HG02571 (cell line): Measurements from ENCODE around the gene DYRK4.
A peak's percentile ranks its signal among the peaks of the same experiment; 100 is the strongest.

Experiments used
- ATAC-seq: cut with Tn5 transposase; IDR thresholded peaks from one replicate; pipeline ENCODE4 v1.9.1; 2021; ENCODE audit warnings: mild to moderate bottlenecking, moderate library complexity; ENCODE audit not compliant: unreplicated experiment

The DYRK4 gene

DNA sequence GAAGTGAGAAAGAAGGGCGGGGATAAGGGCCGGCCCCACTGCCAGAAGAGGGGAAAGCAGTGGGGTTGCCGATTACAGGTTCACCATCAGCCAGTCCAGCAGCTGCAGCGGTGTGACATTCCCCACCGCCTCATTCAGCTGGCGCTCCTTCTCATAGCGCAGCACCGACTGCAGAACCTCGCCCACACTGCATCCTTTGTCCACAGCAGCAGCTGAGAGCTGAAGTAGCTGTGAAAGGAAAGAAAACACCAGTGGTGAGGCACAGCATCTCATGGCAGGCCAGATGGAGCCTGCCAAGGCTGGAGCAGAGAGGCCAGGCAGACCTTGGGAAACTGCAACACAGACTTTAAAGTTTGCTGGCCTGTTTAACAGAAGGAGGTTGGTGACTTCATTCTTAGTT lies 53.7 kb downstream of the DYRK4 start:
- no peak for ATAC-seq

DNA sequence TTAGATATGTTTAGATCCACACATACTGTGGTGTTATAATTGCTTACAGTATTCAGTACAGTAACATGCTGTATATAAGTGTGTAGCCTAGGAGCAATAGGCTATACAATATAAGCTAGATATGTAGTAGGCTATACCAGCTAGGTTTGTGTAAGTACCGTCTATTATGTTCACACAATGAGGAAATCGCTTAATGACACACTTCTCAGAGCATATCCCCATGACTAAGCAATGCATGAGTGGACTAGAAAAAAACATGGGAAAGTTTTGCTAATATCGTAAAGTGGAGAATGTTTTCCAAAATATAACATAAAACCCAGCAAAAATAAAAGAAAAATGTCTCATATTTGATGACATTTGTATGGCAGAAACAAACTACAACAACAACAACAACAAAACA lies 59.5 kb downstream of the DYRK4 start:
- ATAC-seq: no peak

DNA sequence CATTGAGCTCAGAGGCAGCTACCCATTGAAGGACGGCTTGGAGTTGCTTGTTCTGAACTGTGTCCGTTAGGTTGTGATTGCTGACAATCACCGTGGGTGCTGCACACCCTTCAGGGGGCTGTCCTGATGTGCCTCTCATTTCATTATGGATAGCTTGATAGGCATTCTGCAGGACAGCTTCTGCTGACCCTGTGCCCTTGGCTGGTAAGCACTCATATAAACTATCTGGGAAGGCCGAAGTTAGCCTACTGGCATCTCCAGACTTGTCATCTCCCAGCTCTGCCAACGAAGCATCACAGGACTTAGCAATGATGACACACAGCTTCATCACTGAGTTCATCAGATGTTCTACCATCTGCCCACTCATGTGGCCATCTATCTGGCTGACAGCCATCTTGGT lies 64.5 kb downstream of the DYRK4 start:
- ATAC-seq: no peak

DNA sequence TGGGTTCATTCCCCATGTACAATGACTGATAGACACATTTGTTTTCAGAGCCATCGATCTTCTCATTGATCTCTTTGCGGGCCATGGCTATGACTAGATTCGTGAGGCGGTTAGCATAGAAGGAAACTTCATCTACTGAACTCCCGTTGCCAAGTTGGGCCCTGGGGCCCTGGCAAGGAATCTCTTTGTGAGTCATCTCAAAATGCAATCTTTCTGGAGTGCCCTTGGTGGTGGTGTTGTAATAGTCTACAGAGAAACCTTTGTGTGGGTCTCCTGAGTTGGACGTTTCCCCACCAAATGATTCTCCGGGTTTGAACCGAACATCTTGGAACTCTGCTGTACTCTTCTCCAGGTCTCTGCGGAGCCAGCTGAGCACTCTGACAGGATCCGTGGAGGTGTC lies 66.4 kb downstream of the DYRK4 start:
- ATAC-seq: no peak

DNA sequence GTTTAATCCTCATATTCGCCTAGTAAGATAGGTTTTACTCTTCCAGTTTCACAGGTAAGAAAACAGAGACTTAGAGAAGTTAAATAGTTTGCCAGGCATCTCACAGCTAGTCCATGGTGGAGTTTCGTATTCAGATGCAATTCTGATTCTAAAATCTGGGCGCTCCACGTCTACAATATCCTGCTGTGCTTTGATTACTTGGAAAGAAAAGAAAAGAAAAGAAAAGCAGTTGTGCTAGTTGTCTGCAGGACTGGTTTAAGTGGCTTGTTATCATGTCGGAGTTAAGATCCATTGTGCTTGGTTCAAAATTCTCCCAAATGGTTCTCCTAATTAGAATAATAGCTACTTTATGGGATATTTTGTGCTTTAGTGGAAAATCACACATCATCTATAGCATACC lies 68.3 kb downstream of the DYRK4 start:
- no peak for ATAC-seq

DNA sequence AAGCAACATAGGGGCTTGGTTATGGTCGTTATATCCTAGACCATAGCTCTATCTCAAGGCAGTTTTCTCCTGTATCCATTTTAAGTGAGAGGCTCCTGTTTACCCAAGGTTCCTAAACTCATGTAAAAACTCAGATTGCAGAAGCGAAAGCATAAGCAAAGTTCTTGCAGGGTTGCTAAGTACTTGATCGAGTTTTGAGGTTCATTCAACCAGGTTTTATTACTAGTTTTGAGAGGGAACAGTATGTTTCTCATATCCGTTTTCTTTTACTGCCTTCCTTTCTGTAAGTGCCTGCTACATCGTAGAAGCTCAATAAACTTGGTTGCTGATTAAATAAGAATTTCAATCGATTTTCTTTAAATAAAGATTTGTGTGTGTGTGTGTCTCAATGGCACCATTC lies 81.7 kb downstream of the DYRK4 start:
- no peak for ATAC-seq

DNA sequence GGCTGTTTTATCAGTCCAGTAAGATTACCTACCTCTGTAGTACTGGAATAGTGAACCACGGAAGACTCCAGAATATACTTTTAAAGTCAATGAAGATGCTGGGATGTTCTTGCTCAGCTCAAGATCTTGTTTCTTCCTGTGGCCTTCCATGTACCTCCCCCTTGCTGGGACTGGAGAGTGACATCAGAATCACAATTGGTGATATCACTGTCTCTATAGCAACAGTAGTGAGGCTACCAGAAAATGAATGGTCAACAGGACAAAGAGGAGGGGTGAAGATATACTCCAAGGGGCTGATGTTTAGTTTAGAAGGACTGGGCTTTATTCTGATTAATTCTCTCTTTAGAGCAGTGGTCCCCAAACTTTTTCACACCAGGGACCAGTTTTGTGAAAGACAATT lies 83.0 kb downstream of the DYRK4 start:
- ATAC-seq: no peak

DNA sequence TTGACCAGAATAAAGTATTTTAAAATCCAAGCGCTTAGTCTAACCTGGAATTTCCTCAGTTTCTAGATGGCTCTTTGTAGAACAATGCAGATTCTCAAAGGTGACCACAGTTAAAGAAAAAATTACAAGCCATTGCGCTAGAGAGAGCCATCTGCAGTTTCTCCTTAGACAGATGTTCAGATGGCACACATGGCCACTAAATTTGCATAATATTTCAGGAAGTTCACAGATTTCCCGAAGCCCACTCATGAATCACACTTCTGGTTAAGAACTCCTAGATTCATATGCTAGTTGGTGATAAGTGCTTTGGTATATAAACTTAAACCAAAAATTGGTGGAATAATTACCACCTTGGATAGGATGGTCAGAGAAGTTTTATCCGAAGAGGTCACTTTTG lies 86.1 kb downstream of the DYRK4 start:
- peak; percentile 21 for ATAC-seq

DNA sequence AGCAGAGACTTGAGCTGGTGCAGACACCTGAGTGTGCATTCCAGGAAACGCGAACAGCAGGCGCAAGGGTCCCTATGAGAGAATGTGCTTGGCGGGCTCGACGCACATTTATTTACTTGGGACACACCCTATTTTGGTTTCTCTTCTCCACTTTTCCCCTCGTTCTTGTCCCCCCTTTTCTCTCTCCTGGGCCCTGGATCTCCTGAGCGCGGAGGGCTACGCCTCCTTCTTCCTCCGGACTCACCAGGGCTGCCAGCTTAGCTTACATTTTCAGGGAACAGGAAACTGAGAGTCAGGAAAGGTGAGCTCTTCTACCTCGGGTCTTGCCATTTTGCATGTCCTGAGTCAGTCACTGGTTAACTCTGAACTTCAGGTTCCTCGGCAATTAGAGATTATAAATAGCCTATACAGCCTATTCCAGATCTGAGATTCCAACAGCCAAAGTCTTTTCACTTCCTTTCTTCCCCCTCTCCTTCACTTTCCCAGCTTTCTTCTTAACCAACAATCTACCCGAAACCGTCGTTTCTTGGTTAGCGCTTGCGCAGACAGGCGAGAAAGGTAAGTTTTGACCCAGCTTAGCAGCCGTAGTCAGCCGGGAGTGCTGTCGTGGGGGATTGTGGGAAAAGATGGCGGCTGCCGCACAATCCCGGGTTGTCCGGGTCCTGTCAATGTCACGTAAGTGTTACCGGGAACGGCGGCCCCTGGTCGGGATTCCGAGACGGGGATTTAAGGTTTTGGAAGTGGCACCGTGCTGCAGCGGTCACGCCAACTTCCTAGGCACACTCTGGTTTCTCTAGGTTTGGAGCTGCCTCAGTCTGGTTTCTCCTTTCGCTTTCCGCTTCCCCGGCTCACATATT lies 86.7 kb downstream of the DYRK4 start, which contains the start of the genes AKAP3 and NDUFA9:
Gene AKAP3 (minus strand): TSS at position 551 of the 857 bp plus-strand sequence. CDS start 10,855 bp downstream, outside the sequence.
Gene NDUFA9 (plus strand): TSS at position 614 of the 857 bp plus-strand sequence. CDS start 13 bp downstream, at position 627.
- ATAC-seq: peak; percentile 81

DNA sequence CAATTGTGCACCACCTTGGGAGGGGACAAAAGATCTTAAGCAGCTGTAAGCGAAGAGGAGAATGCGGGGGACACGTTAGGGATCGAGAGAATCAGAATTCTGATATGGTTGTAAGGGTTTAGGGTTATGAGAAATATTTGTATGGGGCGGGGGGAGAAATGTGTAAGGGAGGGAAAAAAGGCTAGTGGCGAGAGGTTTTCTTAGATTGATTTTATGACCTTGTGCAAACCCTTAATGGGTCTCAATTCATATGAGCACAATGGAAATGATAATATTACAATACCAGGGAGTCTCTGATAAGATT lies 87.3 kb downstream of the DYRK4 start:
- ATAC-seq: no peak

DNA sequence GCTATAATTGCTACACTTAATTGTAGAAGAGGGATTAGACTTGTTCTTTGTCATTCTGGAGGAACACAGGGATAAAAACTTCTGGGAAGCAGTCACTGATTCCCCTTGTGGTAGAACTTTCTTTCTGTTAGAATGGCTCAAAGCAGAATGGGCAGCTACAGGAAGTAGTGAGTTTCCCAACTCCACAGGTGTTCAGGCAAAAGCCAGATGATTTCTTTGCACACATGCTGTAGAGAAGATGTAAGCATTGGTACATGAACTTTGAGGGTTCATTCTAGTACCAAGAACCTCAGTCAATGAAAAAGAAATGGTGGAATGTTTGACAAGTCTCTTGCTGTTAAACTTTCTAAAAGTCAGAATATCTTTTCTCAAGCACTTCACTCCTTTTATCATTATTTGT lies 91.2 kb downstream of the DYRK4 start:
- no peak for ATAC-seq

DNA sequence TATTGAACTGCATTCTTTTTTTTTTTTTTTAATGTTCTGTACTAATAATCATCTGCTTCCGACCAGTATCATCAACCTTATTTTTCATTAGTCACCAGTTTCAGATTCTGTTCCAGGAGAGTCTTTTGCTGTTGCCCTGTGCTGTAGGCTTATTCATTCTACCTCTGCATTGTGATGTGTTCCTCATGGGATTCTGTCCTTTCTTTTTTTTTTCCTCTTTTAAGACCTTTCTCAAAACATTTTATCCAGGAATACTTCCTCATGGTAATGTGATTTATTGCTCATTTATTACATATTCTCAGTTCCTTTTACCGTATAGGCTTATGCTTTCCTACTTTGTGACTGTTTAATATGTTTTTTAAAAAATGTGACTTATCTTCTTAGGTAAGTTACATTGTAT lies 91.7 kb downstream of the DYRK4 start:
- ATAC-seq: no peak
